HUES48 (cell line): ENCODE results near the gene STIM1.
A peak's percentile ranks its signal among the peaks of the same experiment; 100 is the strongest.

Experiments
- H3K27ac ChIP-seq: one replicate; pipeline ENCODE4 v1.7.0; 2013; ENCODE audit warnings: low read depth, low read length, inconsistent platforms
- H3K27me3 ChIP-seq: 2 replicates; pipeline ENCODE4 v1.6.1; 2013; ENCODE audit warnings: mild to moderate bottlenecking, low read length; ENCODE audit not compliant: control insufficient read depth, insufficient read depth
- H3K36me3 ChIP-seq: 2 replicates; pipeline ENCODE4 v1.6.1; 2013; ENCODE audit warnings: low read length; ENCODE audit not compliant: control insufficient read depth, insufficient read depth
- H3K4me1 ChIP-seq: 2 replicates; pipeline ENCODE4 v1.6.1; 2013; ENCODE audit warnings: mild to moderate bottlenecking, low read length; ENCODE audit not compliant: control insufficient read depth, insufficient read depth
- H3K4me3 ChIP-seq: 2 replicates; pipeline ENCODE4 v1.5.1; 2013; ENCODE audit warnings: mild to moderate bottlenecking, low read depth, low read length
- H3K9ac ChIP-seq: 2 replicates; pipeline ENCODE4 v1.6.1; 2013; ENCODE audit warnings: mild to moderate bottlenecking, low read depth, low read length, moderate library complexity
- H3K9me3 ChIP-seq: 2 replicates; pipeline ENCODE4 v1.6.1; 2013; ENCODE audit warnings: low read length; ENCODE audit not compliant: control insufficient read depth, insufficient read depth

The STIM1 gene

GRCh38 chr11:3831378-3832239 lies 23.9 kb upstream of the STIM1 start:
- Histone ChIP-seq H3K36me3 (peaks cover 27% of the 10 kb centered on the region), H3K27ac (no peak overlapping the region), H3K9ac (no peak overlapping the region), H3K4me3 (no peak overlapping the region), H3K27me3 (no peaks in the 10 kb centered on the region), H3K4me1 (peaks cover 30% of the 10 kb centered on the region), H3K9me3 (no peaks in the 10 kb centered on the region)

GRCh38 chr11:3832816-3833215 lies 22.6 kb upstream of the STIM1 start:
- Histone ChIP-seq H3K36me3 (peaks cover 17% of the 10 kb centered on the region), H3K4me3 (no peak overlapping the region), H3K27ac (no peak overlapping the region), H3K4me1 (peaks cover 22% of the 10 kb centered on the region; the same call in 1 of the 2 replicates), H3K9me3 (no peaks in the 10 kb centered on the region), H3K9ac (no peak overlapping the region), H3K27me3 (no peaks in the 10 kb centered on the region)

- Histone ChIP-seq H3K9me3 (no peaks in the 10 kb centered on the region), H3K36me3 (peaks cover 12% of the 10 kb centered on the region), H3K4me3 (no peak overlapping the region), H3K4me1 (peaks cover 20% of the 10 kb centered on the region; the same call in 1 of the 2 replicates), H3K9ac (no peak overlapping the region), H3K27ac (no peak overlapping the region), H3K27me3 (no peaks in the 10 kb centered on the region)
Measured at GRCh38 chr11:3833449-3833848, 22.0 kb upstream of the STIM1 start.

GRCh38 chr11:3834349-3834663 lies 21.2 kb upstream of the STIM1 start:
- Histone ChIP-seq H3K4me3 (no peak overlapping the region), H3K27me3 (no peaks in the 10 kb centered on the region), H3K4me1 (peaks cover 20% of the 10 kb centered on the region; the same call in 1 of the 2 replicates), H3K36me3 (peaks cover 12% of the 10 kb centered on the region), H3K27ac (no peak overlapping the region), H3K9ac (no peak overlapping the region), H3K9me3 (no peaks in the 10 kb centered on the region)

GRCh38 chr11:3834664-3835461 lies 20.6 kb upstream of the STIM1 start:
- H3K9me3 ChIP-seq, result no peaks in the 10 kb centered on the region
- no peaks in the 10 kb centered on the region for H3K27me3 ChIP-seq
- H3K36me3 ChIP-seq, result peaks cover 12% of the 10 kb centered on the region
- peaks cover 24% of the 10 kb centered on the region for H3K4me1 ChIP-seq
- H3K4me3 ChIP-seq, result no peak overlapping the region
- no peak overlapping the region for H3K27ac ChIP-seq
- no peak overlapping the region for H3K9ac ChIP-seq

GRCh38 chr11:3835751-3836150 lies 19.7 kb upstream of the STIM1 start:
- no peak overlapping the region for H3K9ac ChIP-seq
- H3K4me3 ChIP-seq, result no peak overlapping the region
- H3K4me1 ChIP-seq, result peaks cover 26% of the 10 kb centered on the region

GRCh38 chr11:3836903-3837302 lies 18.6 kb upstream of the STIM1 start:
- no peak overlapping the region for H3K4me3 ChIP-seq
- peaks cover 29% of the 10 kb centered on the region for H3K4me1 ChIP-seq
- no peaks in the 10 kb centered on the region for H3K27me3 ChIP-seq
- H3K9me3 ChIP-seq, result no peaks in the 10 kb centered on the region
- H3K27ac ChIP-seq, result no peak overlapping the region
- no peak overlapping the region for H3K9ac ChIP-seq
- peaks cover 9% of the 10 kb centered on the region; the same call in 1 of the 2 replicates for H3K36me3 ChIP-seq

More at GRCh38 chr11:3835751-3836150, 19.7 kb upstream of the STIM1 start:
- no peak overlapping the region for H3K27ac ChIP-seq
- H3K36me3 ChIP-seq, result peaks cover 9% of the 10 kb centered on the region; the same call in 1 of the 2 replicates
- no peaks in the 10 kb centered on the region for H3K27me3 ChIP-seq
- no peaks in the 10 kb centered on the region for H3K9me3 ChIP-seq

GRCh38 chr11:3837793-3838192 lies 17.7 kb upstream of the STIM1 start:
- Histone ChIP-seq H3K4me1 (peaks cover 31% of the 10 kb centered on the region), H3K9ac (no peak overlapping the region), H3K27ac (no peak overlapping the region)

GRCh38 chr11:3838504-3838903 lies 17.0 kb upstream of the STIM1 start:
- Histone ChIP-seq H3K9me3 (no peaks in the 10 kb centered on the region), H3K4me1 (peaks cover 31% of the 10 kb centered on the region)

More at GRCh38 chr11:3837793-3838192, 17.7 kb upstream of the STIM1 start:
- H3K9me3 ChIP-seq, result no peaks in the 10 kb centered on the region
- no peak overlapping the region for H3K4me3 ChIP-seq
- no peaks in the 10 kb centered on the region for H3K27me3 ChIP-seq
- H3K36me3 ChIP-seq, result peaks cover 6% of the 10 kb centered on the region; the same call in 1 of the 2 replicates

GRCh38 chr11:3840004-3840869 lies 15.2 kb upstream of the STIM1 start:
- H3K27me3 ChIP-seq, result no peaks in the 10 kb centered on the region
- H3K9ac ChIP-seq, result peak overlapping the region; percentile 13; the same call in 1 of the 2 replicates
- peak overlapping the region; percentile 88 for H3K4me3 ChIP-seq
- peaks cover 20% of the 10 kb centered on the region for H3K4me1 ChIP-seq
- H3K36me3 ChIP-seq, result peaks cover under 1% of the 10 kb centered on the region; the same call in 1 of the 2 replicates
- no peaks in the 10 kb centered on the region for H3K9me3 ChIP-seq
- H3K27ac ChIP-seq, result peak overlapping the region; percentile 47

More at GRCh38 chr11:3838504-3838903, 17.0 kb upstream of the STIM1 start:
- H3K9ac ChIP-seq, result no peak overlapping the region
- no peak overlapping the region for H3K27ac ChIP-seq
- H3K36me3 ChIP-seq, result peaks cover 4% of the 10 kb centered on the region; the same call in 1 of the 2 replicates
- H3K4me3 ChIP-seq, result no peak overlapping the region
- H3K27me3 ChIP-seq, result no peaks in the 10 kb centered on the region
